H9 (cell line): Measurements from ENCODE around the gene SMIM23. TPM values are rescaled to one million over a fixed set of nuclear protein-coding genes. Genes with fewer than 3 reads are reported as not detected.

Experiments used
- DNase-seq: peaks from one replicate; pipeline ENCODE4 v3.0.0-alpha.2; 2017
- H2AFZ ChIP-seq: one replicate; pipeline ENCODE4 v1.6.1; 2013; ENCODE audit warnings: mild to moderate bottlenecking, low read length, control low read depth, moderate library complexity
- H2AK5ac ChIP-seq: 2 replicates; pipeline ENCODE4 v1.6.1; 2013; ENCODE audit warnings: low read length, control low read depth, mixed read lengths; ENCODE audit not compliant: insufficient read length
- H2BK120ac ChIP-seq: one replicate; pipeline ENCODE4 v1.6.1; 2013; ENCODE audit warnings: low read depth, mild to moderate bottlenecking, low read length, control low read depth, inconsistent platforms; ENCODE audit not compliant: poor library complexity, severe bottlenecking
- H2BK12ac ChIP-seq: 2 replicates; pipeline ENCODE4 v1.6.1; 2013; ENCODE audit warnings: low read length, control low read depth, mixed read lengths, low read depth; ENCODE audit not compliant: insufficient read length
- H2BK15ac ChIP-seq: 2 replicates; pipeline ENCODE4 v1.6.1; 2013; ENCODE audit warnings: low read depth, low read length, control low read depth
- H2BK20ac ChIP-seq: one replicate; pipeline ENCODE4 v1.6.1; 2013; ENCODE audit warnings: low read depth, mild to moderate bottlenecking, low read length, control low read depth, inconsistent platforms; ENCODE audit not compliant: poor library complexity, severe bottlenecking
- H2BK5ac ChIP-seq: 2 replicates; pipeline ENCODE4 v1.6.1; 2013; ENCODE audit warnings: low read length, control low read depth, mixed read lengths; ENCODE audit not compliant: insufficient read length
- H3K14ac ChIP-seq: 2 replicates; pipeline ENCODE4 v1.6.1; 2013; ENCODE audit warnings: low read length, control low read depth; ENCODE audit not compliant: insufficient read depth
- H3K18ac ChIP-seq: 2 replicates; pipeline ENCODE4 v1.6.1; 2013; ENCODE audit warnings: low read depth, mild to moderate bottlenecking, mixed read lengths, low read length, control low read depth; ENCODE audit not compliant: insufficient read length
- H3K23ac ChIP-seq: 2 replicates; pipeline ENCODE4 v1.6.1; 2013; ENCODE audit warnings: low read length, control low read depth, mixed read lengths, low read depth; ENCODE audit not compliant: insufficient read length
- H3K23me2 ChIP-seq: 2 replicates; pipeline ENCODE4 v1.6.1; 2013; ENCODE audit warnings: low read depth, mild to moderate bottlenecking, mixed read lengths, low read length, control low read depth; ENCODE audit not compliant: insufficient read length, poor library complexity, severe bottlenecking
- H3K27ac ChIP-seq: 2 replicates; pipeline ENCODE4 v1.5.1; 2013; ENCODE audit warnings: low read length, control low read depth, mixed read lengths, low read depth; ENCODE audit not compliant: insufficient read length
- H3K27me3 ChIP-seq: 2 replicates; pipeline ENCODE4 v1.6.1; 2013; ENCODE audit warnings: low read length, control low read depth, inconsistent platforms; ENCODE audit not compliant: insufficient read depth
- H3K4ac ChIP-seq: 2 replicates; pipeline ENCODE4 v1.6.1; 2013; ENCODE audit warnings: low read depth, mild to moderate bottlenecking, control low read depth, inconsistent platforms, low read length, moderate library complexity
- H3K4me1 ChIP-seq: 2 replicates; pipeline ENCODE4 v1.6.1; 2013; ENCODE audit warnings: low read length, control low read depth, inconsistent platforms; ENCODE audit not compliant: insufficient read depth
- H3K4me2 ChIP-seq: 2 replicates; pipeline ENCODE4 v1.6.1; 2013; ENCODE audit warnings: low read length, control low read depth, mixed read lengths; ENCODE audit not compliant: insufficient read length, insufficient read depth
- H3K56ac ChIP-seq: 2 replicates; pipeline ENCODE4 v1.6.1; 2013; ENCODE audit warnings: low read depth, mild to moderate bottlenecking, mixed read lengths, low read length, control low read depth; ENCODE audit not compliant: insufficient read length
- H3K79me1 ChIP-seq: 2 replicates; pipeline ENCODE4 v1.6.1; 2013; ENCODE audit warnings: low read depth, mild to moderate bottlenecking, moderate library complexity, low read length, control low read depth, inconsistent platforms; ENCODE audit not compliant: insufficient read depth, poor library complexity, severe bottlenecking
- H3K79me2 ChIP-seq: 2 replicates; pipeline ENCODE4 v1.6.1; 2013; ENCODE audit warnings: low read length, control low read depth, inconsistent platforms; ENCODE audit not compliant: insufficient read depth
- H3K9ac ChIP-seq: 2 replicates; pipeline ENCODE4 v1.6.1; 2013; ENCODE audit warnings: low read length, control low read depth, mixed read lengths; ENCODE audit not compliant: insufficient read length; ENCODE audit errors: extremely low read depth
- H3K9me3 ChIP-seq: one replicate; pipeline ENCODE4 v1.6.1; 2013; ENCODE audit warnings: low read depth, low read length, inconsistent platforms; ENCODE audit not compliant: control insufficient read depth
- H3T11ph ChIP-seq: one replicate; pipeline ENCODE4 v1.6.1; 2013; ENCODE audit warnings: mild to moderate bottlenecking, low read length, control low read depth, inconsistent platforms
- H4K20me1 ChIP-seq: one replicate; pipeline ENCODE4 v1.6.1; 2013; ENCODE audit not compliant: control insufficient read depth, insufficient read length, insufficient read depth
- H4K5ac ChIP-seq: 2 replicates; pipeline ENCODE4 v1.6.1; 2013; ENCODE audit warnings: low read depth, mild to moderate bottlenecking, mixed read lengths, low read length, control low read depth; ENCODE audit not compliant: insufficient read length
- H4K8ac ChIP-seq: replicated peaks from 2 replicates; pipeline ENCODE4 v1.6.1; 2013; ENCODE audit warnings: low read length, control low read depth, mixed read lengths, low read depth; ENCODE audit not compliant: insufficient read length
- H4K91ac ChIP-seq: 2 replicates; pipeline ENCODE4 v1.6.1; 2013; ENCODE audit warnings: low read depth, mild to moderate bottlenecking, moderate library complexity, mixed read lengths, low read length, control low read depth; ENCODE audit not compliant: insufficient read length
- H3K27ac Mint-ChIP-seq, 3 experiments: 2 replicates in 2 of 3; 3 replicates in 1 of 3; pipeline ENCODE4 v1.8.0; 2020 to 2021; ENCODE audit warnings: mixed read lengths in 3 of 3, mild to moderate bottlenecking in 1 of 3, moderate library complexity in 1 of 3
- H3K27me3 Mint-ChIP-seq: 2 replicates; pipeline ENCODE4 v1.8.0; 2021; ENCODE audit warnings: low read depth, mild to moderate bottlenecking, moderate library complexity, mixed read lengths
- H3K36me3 Mint-ChIP-seq, 3 experiments: 2 replicates in 2 of 3; 3 replicates in 1 of 3; pipeline ENCODE4 v1.8.0; 2020 to 2021; ENCODE audit warnings: low read depth in 3 of 3, mixed read lengths in 3 of 3; ENCODE audit not compliant: insufficient read depth in 1 of 3
- H3K4me1 Mint-ChIP-seq, 2 experiments: 2 replicates each; pipeline ENCODE4 v1.8.0; 2020; ENCODE audit warnings: mixed read lengths in 2 of 2
- H3K4me3 Mint-ChIP-seq, 2 experiments: 2 replicates in 1 of 2; 3 replicates in 1 of 2; pipeline ENCODE4 v1.8.0; 2020 to 2021; ENCODE audit warnings: mild to moderate bottlenecking in 2 of 2, mixed read lengths in 2 of 2, moderate library complexity in 1 of 2
- H3K9me3 Mint-ChIP-seq, 2 experiments: 2 replicates in 1 of 2; 3 replicates in 1 of 2; pipeline ENCODE4 v1.8.0; 2020; ENCODE audit warnings: mild to moderate bottlenecking in 2 of 2, mixed read lengths in 2 of 2, moderate library complexity in 1 of 2
- CTCF ChIP-seq: fragments of 200-600 bp; sonication (generic); conservative IDR thresholded peaks from 3 replicates; pipeline ENCODE4 v1.8.0; 2021; ENCODE audit warnings: antibody characterized with exemption, mild to moderate bottlenecking
- WGBS: extraction: QIAGEN DNeasy Blood & Tissue Kit; methylation state at CpG from one replicate; pipeline ENCODE4 v1.1.7; 2013; ENCODE audit warnings: missing lambda C conversion rate, low lambda C conversion rate, mixed read lengths; ENCODE audit not compliant: insufficient read length; ENCODE audit errors: extremely low coverage; 5-methylcytosine and 5-hydroxymethylcytosine counted together
- total RNA-seq: library from RNA; stranded (reverse); gene quantifications from 2 replicates; pipeline ENCODE4 v1.2.1, GENCODE V29; 2021

SMIM23 gene
- total RNA-seq, 1 experiment from 2014 or later: not detected

DNA sequence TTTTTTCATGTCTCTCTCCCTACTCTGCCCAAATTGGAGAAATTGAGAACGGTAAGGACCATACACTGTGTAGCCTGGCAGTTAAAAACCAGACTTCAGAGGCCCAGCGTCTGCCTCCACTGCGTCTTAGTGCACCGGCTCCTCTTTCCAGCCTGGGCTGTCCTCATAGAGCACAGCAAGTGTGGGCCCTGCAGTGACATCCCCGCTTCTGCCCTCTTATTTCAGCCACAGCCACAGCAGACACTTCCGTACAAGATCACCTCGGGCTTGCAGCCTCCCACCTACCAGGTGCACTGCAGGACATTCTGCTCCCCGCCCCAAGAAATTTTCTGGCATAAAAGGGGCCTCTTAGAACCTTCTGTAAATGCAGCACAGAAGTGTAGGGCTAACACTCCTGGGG lies 21.4 kb upstream of the SMIM23 start:
- no peak for DNase-seq
- H3K27ac Mint-ChIP-seq: no peak overlapping the region

More for the DNA sequence above, 21.4 kb upstream of the SMIM23 start:
- no peaks in the 10 kb centered on the region for H3K79me1 ChIP-seq
- Mint-ChIP-seq H3K36me3 (peaks cover 0 to 13% (median 0%) of the 10 kb centered on the region in 3 experiments; a peak in 1 of 7 replicates), H3K4me1 (0 out of 4 replicates have a peak, but pooled peaks cover 0 to 2% of the 10 kb centered on the region in 2 experiments), H3K27me3 (peaks cover 4% of the 10 kb centered on the region; the same call in 1 of the 2 replicates), H3K9me3 (peaks cover 17 to 20% of the 10 kb centered on the region in 2 experiments), H3K4me3 (no peak overlapping the region)
- H3K4ac ChIP-seq: no peak overlapping the region
- H2BK15ac ChIP-seq: no peak overlapping the region
- no peak overlapping the region for H4K8ac ChIP-seq
- no peaks in the 10 kb centered on the region for H3K4me1 ChIP-seq
- no peaks in the 10 kb centered on the region for H3K79me2 ChIP-seq
- H2BK5ac ChIP-seq: no peak overlapping the region
- no peak overlapping the region for H2BK20ac ChIP-seq
- H2BK120ac ChIP-seq: no peak overlapping the region
- H3K27me3 ChIP-seq: no peaks in the 10 kb centered on the region
- H3K18ac ChIP-seq: no peak overlapping the region
- H4K5ac ChIP-seq: no peak overlapping the region
- no peaks in the 10 kb centered on the region for H3K9me3 ChIP-seq
- no peak overlapping the region for H3K4me2 ChIP-seq
- H2BK12ac ChIP-seq: no peak overlapping the region
- no peak overlapping the region for H3K9ac ChIP-seq
- H3K23ac ChIP-seq: no peak overlapping the region
- no CpG with 5 or more reads among the region's 8 CpGs for WGBS
- H3K14ac ChIP-seq: no peak overlapping the region
- no peak overlapping the region for H3T11ph ChIP-seq
- H3K56ac ChIP-seq: no peak overlapping the region
- H2AFZ ChIP-seq: no peak overlapping the region
- H3K23me2 ChIP-seq: no peaks in the 10 kb centered on the region
- H2AK5ac ChIP-seq: no peak overlapping the region
- H4K91ac ChIP-seq: no peak overlapping the region
- TF ChIP-seq CTCF: no peak
- no peaks in the 10 kb centered on the region for H4K20me1 ChIP-seq
- H3K27ac ChIP-seq: no peak overlapping the region
